Activated CD4-positive, alpha-beta T cell treated with anti-CD3 and anti-CD28 coated beads, Interleukin-2, Interleukin-6, amounts not matched to agents 100 ng/mL and 50 ng/mL, durations not matched to agents 16 hours and 8 hours (primary cell): Measurements from ENCODE around the gene CCDC30.
"Not testable (repeated sequence)": the region's sequence is repeated elsewhere in the genome, so short reads cannot be mapped to it uniquely, and the experiment has no call there.

Source experiments
- DNase-seq: peaks from one replicate; pipeline ENCODE4 v3.0.0-alpha.2; 2020

CCDC30 gene

DNA sequence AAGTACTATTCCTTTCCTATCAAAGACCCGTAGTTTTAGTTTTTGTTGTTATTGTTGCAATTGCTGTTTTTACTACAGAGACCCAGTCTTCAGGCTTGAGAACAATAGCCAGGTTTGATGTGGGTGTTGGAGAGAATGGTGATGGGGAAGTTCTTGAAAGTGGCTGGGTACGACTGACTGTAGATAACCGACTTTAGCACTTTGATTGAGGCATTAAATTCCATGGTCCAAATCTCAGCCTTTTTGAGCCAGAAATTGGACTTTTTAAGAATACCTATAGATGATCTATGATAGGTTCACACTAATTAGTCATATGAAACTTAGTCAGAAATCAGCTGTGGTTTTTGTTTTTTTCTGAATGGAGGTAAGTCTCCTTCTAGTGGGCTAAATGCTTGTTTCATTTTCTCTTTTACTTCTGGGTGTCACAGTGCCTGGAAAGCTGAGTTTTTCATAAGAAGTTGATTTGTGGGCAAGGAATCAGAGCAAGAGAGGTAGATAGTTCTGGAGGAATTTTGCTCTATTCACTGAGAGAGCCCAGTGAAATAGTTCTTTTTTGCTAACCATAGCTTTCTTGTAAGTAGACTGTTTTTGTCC, 197.9 kb downstream of the CCDC30 start:
- DNase-seq = peak; percentile 71

- no peak for DNase-seq
Measured at GRCh38 chr1:42669936-42670335, 206.8 kb downstream of the CCDC30 start.

GRCh38 chr1:42670425-42670824, 207.3 kb downstream of the CCDC30 start:
- DNase-seq = no peak

- no peak for DNase-seq
Measured at GRCh38 chr1:42674214-42674613, 211.1 kb downstream of the CCDC30 start.

- no peak for DNase-seq
Measured at GRCh38 chr1:42674682-42675081, 211.6 kb downstream of the CCDC30 start.

- no peak for DNase-seq
Measured at GRCh38 chr1:42675467-42675866, 212.4 kb downstream of the CCDC30 start.

DNA sequence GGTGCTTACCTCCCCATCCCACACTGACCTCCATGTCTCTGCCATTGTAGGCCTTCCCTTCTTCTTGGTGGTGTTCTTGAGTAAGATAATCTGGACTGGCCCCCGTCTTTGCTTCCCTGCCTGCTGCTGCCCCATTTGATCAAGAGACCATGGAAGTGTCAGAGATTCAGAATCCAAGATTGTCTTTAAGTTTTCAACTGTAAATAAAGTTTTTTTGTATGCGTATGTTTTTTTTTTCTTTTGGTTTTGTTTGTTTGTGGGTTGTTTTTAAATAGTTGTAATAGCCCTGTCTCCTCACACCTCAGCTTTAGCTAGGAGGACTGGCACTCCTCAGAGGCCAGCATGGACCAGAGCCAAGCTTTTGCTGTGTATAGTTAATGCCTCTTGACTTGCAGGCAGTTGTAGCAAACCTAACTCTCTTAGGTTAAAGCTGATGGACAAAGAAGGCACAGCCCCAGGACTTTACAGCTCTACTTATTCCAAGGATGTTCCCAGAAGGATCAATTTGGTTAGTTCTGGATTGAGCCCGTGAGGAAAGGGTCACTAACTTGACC, 213.5 kb downstream of the CCDC30 start:
- DNase-seq = no peak

DNA sequence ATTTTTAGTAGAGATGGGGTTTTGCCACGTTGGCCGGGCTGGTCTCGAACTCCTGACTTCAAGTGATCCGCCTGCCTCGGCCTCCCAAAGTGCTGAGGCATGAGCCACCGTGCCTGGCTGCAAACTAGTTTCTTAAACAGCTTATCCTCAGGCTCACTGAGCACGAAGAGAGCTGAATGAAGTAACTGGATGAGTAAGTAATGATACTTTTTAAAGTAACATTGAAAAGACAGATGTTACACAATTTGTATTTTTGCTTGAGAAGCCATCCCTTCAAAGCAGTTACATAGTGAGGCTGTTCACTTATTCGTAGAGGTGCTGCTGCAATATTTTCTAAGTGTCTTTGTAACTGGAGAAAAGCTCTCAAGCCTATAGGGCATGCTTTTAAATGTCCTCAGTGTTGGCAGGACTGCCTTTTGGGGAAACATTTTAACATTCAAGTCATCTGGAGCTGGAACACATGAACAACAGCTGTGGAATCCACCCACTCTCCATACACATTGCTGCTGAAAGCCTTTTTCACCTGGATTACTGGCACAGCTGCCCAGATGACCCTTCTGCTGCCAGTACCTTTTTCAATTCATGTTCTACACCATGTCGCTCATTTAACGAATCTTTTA, 216.4 kb downstream of the CCDC30 start:
- no peak for DNase-seq

- no peak for DNase-seq
Measured at GRCh38 chr1:42680055-42680454, 217.0 kb downstream of the CCDC30 start.

- peak; percentile 39 for DNase-seq
Measured at GRCh38 chr1:42680921-42681683, 218.0 kb downstream of the CCDC30 start.

DNA sequence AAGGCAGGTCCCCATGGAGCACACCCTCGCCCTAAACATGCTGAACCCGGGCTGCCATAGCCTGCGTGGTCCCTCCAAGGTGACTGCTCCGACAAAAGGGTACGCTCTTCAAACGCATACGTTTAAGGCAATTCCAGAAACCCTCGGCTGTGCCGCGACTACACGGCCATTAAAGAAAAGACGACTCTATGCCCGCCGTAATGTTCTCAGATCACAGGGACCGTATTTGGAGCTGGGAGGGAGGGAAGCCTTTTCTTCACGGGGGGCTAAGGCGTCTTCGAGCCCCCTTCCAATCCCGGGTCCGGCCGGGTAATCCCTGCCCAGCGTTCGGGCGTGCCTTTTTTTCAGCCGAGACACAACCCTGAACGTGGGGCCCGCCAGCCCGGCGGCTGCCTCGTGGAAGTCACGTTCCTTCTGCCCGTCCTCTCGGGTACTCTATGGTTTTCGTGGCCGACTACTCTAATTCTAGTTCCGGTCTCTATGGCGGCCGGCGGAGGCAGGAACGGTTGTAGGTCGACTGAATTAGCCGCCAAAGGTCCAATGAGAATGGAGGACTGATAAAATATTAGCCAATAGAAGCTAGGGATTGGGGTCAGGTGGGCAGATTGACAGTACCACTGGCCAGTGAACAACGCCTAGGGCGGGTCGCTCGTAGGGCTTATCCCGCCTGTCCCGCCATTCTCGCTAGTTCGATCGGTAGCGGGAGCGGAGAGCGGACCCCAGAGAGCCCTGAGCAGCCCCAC, 218.8 kb downstream of the CCDC30 start, which contains the start of gene YBX1:
Gene YBX1, plus strand, starts transcription at position 678 of the 743 bp plus-strand sequence. CDS start 148 bp downstream, outside the sequence.
- DNase-seq = peak; percentile 98

GRCh38 chr1:42682484-42682738, 219.3 kb downstream of the CCDC30 start:
- DNase-seq = not testable (repeated sequence)

DNA sequence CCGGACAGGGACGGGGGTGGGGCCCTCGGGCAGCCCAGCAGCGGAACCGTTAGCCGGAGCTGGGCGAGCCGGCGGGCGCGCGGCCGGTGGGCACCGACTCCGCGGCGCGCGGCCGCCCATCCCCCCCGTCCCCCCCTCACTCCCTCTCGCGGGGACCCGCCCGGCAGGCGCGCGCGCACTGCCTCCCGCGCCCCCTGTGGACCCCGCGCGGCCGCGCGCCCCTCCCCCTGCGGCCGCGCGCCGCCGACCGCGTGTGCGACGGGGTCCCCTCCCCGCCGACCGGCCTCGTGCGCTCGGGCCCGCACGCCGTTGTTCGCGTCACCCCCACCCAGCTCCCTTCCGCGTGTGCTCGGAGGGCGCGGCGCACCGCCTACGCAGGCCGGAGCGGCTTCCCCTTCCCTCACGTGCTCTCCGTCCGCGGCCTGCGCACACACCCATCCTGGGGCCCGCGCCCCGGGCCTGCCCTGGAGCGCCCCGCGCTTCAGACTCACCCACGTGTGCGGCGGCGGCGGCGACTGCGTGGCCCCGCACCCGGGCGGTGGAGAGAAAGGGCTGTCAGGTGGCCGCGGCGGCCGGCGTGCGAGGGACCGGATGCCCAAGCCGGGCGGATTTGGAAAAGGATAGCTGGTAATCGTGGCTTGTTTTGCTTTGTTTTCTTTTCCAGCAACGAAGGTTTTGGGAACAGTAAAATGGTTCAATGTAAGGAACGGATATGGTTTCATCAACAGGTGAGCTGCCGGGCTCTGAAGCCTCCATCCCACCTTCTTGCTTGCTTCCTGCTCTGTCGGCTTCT, 219.8 kb downstream of the CCDC30 start:
- peak; percentile 78 for DNase-seq

DNA sequence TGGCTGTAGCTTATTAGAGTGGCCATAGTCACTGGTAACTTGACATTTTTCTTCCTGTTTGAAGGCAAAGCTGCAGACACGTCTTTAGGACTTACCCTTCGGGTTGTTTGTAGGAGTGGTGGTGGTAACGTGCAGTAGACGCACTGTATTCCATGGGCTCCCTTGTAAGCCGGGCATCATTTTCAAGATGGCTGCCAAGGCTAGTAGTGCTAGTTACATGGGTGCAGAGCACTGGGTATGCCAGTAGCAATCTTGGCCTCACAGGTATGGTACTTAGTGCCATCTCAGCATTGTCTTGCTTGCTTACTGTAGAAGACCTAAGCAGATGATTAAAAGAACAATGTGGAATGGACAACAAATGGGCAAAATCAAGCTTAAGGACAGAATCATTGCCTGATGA, 221.1 kb downstream of the CCDC30 start:
- peak; percentile 60 for DNase-seq

- no peak for DNase-seq
Measured at GRCh38 chr1:42686418-42686817, 223.3 kb downstream of the CCDC30 start.

DNA sequence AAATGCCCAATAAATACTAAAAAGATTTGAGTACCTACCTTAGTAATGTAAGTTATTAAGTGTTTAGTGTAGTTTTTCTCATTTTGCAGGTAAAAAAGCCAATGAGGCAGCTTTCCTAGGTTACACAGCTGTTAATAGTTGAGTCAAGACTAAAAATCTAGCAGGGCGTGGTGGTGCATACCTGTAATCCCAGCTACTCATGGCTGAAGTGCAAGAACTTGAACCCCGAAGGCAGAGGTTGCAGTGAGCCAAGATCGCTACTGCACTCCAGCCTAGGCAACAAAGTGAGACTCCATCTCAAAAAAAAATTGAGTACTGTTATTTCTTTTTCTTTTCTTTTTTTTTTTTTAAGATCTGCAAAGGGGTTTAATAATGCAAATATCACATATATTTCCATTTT, 226.8 kb downstream of the CCDC30 start:
- no peak for DNase-seq

- DNase-seq = peak; percentile 30
Measured at GRCh38 chr1:42690477-42691156, 227.5 kb downstream of the CCDC30 start.

DNA sequence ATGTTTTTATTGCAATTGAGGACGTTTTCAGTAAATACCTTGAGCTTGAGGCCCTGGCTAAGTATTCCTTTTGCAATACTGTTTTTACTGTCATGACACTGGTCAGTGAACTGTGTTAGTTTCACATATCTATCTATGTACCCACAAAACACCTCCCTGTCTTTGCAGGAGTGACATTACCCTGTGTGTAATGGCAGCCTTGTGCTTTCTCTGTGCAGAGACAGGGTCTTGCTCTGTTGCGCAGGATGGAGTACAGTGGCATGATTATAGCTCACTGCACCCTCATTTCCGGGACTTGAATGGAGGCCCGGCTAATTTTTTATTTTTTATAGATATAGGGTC, 228.0 kb downstream of the CCDC30 start:
- DNase-seq = no peak

DNA sequence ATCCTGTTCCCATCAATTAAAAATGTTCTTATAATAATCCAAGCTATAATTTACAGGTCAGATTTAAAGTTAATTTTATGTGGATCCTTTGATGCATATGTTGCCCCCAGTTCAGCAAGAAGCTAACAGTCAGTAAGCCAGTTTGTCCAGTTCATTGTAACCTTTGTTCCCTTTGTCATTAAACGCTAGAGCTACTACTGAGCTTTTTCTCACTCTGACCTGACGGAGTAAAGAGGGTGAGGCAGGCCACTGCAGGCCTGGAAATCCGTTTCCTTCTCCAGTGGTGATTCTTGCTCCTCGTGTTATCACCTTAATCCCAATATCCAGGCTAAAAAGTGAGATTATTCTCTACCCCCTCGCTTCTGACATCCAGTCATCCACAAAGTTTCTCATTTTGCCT, 229.4 kb downstream of the CCDC30 start:
- no peak for DNase-seq

- DNase-seq = no peak
Measured at GRCh38 chr1:42692911-42693310, 229.8 kb downstream of the CCDC30 start.

GRCh38 chr1:42698081-42698813, 235.2 kb downstream of the CCDC30 start:
- DNase-seq = no peak
